GM19238 (cell line): ENCODE results near the gene PDCD10.
A peak's percentile ranks its signal among the peaks of the same experiment; 100 is the strongest.

Experiments used
- DNase-seq: peaks from one replicate; pipeline ENCODE4 v3.0.0; 2011; ENCODE audit warnings: low spot score; ENCODE audit not compliant: insufficient read length

PDCD10 gene

GRCh38 chr3:167734498-167735232, at the start of gene PDCD10:
TSS of gene PDCD10 (minus strand) at chr3:167734892. CDS start at chr3:167720157, 14,735 bp downstream.
- peak; percentile 60 for DNase-seq

- DNase-seq, result no peak
Measured at GRCh38 chr3:167783781-167784180, 49.1 kb upstream of the PDCD10 start.

GRCh38 chr3:167780214-167780883, 45.7 kb upstream of the PDCD10 start:
- no peak for DNase-seq

GRCh38 chr3:167777356-167777755, 42.7 kb upstream of the PDCD10 start:
- no peak for DNase-seq

- DNase-seq, result no peak
Measured at GRCh38 chr3:167776066-167776685, 41.5 kb upstream of the PDCD10 start.

GRCh38 chr3:167773584-167773983, 38.9 kb upstream of the PDCD10 start:
- no peak for DNase-seq

- DNase-seq, result no peak
Measured at GRCh38 chr3:167772992-167773391, 38.3 kb upstream of the PDCD10 start.

- DNase-seq, result no peak
Measured at GRCh38 chr3:167762296-167762695, 27.6 kb upstream of the PDCD10 start.

GRCh38 chr3:167761302-167761701, 26.6 kb upstream of the PDCD10 start:
- no peak for DNase-seq

GRCh38 chr3:167754049-167754448, 19.4 kb upstream of the PDCD10 start:
- DNase-seq, result no peak

GRCh38 chr3:167750272-167750971, 15.7 kb upstream of the PDCD10 start:
- DNase-seq, result no peak

- DNase-seq, result no peak
Measured at GRCh38 chr3:167749728-167750127, 15.0 kb upstream of the PDCD10 start.

GRCh38 chr3:167749209-167749608, 14.5 kb upstream of the PDCD10 start:
- no peak for DNase-seq

GRCh38 chr3:167743799-167744198, 9.1 kb upstream of the PDCD10 start:
- no peak for DNase-seq

- no peak for DNase-seq
Measured at GRCh38 chr3:167742338-167742737, 7.6 kb upstream of the PDCD10 start.

- DNase-seq, result no peak
Measured at GRCh38 chr3:167740961-167741587, 6.4 kb upstream of the PDCD10 start.

- DNase-seq, result no peak
Measured at GRCh38 chr3:167739190-167739810, 4.6 kb upstream of the PDCD10 start.

GRCh38 chr3:167738037-167738436, 3.3 kb upstream of the PDCD10 start:
- no peak for DNase-seq

- no peak for DNase-seq
Measured at GRCh38 chr3:167736997-167737396, 2.3 kb upstream of the PDCD10 start.

- no peak for DNase-seq
Measured at GRCh38 chr3:167736264-167736787, 1.6 kb upstream of the PDCD10 start.
